HepG2 (cell line): Measurements from ENCODE around the gene HOPX. TPM values are rescaled to one million over a fixed set of nuclear protein-coding genes. Genes with fewer than 3 reads are reported as not detected.
A peak's percentile ranks its signal among the peaks of the same experiment; 100 is the strongest.

Experiments
- ATAC-seq: fragments of 200-7000 bp; cut with Tn5 transposase; 3 replicates; pipeline ENCODE4 v1.9.1; 2020; ENCODE audit warnings: mild to moderate bottlenecking, moderate library complexity
- BruUV-seq: library from RNA; stranded (reverse); fragments of 400-500 nt; replicated peaks from 2 replicates; lab custom pipeline; 2021; lab: Mats Ljungman, UMichigan
- CTCF ChIA-PET: fragments of 300-600 bp; formaldehyde crosslinking; extraction: SDS; loops from one replicate; lab custom pipeline; 2021; ENCODE audit warnings: low total read pairs, inconsistent platforms, low intra/inter-chr PET ratio; lab: Yijun Ruan, JAX
- POLR2A ChIA-PET: fragments of 350-600 bp; sonication (Branson Sonifier 250); formaldehyde crosslinking; loops from one replicate; lab custom pipeline; 2020; ENCODE audit warnings: antibody characterized with exemption, inconsistent platforms; lab: Yijun Ruan, JAX
- DNase-seq: peaks from one replicate; pipeline ENCODE4 v3.0.0-alpha.2; 2015; ENCODE audit warnings: low spot score
- FAIRE-seq: peaks from 3 replicates; lab custom pipeline; 2011; peaks lifted over from hg19 to GRCh38; lab: Jason Lieb, UNC
- H2AFZ ChIP-seq: one replicate; pipeline ENCODE4 v1.6.1; 2011; ENCODE audit warnings: low read length, inconsistent platforms
- H3K27ac ChIP-seq: fragments of 300-600 bp; 3 replicates; pipeline ENCODE4 v1.8.0; 2011; ENCODE audit warnings: mixed run types, mild to moderate bottlenecking, mixed read lengths, low read length, inconsistent platforms; ENCODE audit not compliant: insufficient read depth; ENCODE audit errors: extremely low read length
- H3K27me3 ChIP-seq, 2 experiments: fragments of 200-600 bp in 1 of 2; 2 replicates in 1 of 2; 3 replicates in 1 of 2; pipeline versions ENCODE4 v1.6.0 to v1.8.0; 2011; ENCODE audit warnings: low read length in 2 of 2, mild to moderate bottlenecking in 2 of 2, moderate library complexity in 2 of 2, inconsistent platforms in 1 of 2; ENCODE audit not compliant: insufficient read depth in 2 of 2, control insufficient read depth in 1 of 2
- H3K36me3 ChIP-seq, 2 experiments: fragments of 200-600 bp in 1 of 2; replicated peaks in 1 of 2; 2 replicates in 1 of 2; 3 replicates in 1 of 2; pipeline versions ENCODE4 v1.5.1 to v1.8.0; 2011; ENCODE audit warnings: low read length in 2 of 2, inconsistent platforms in 1 of 2; ENCODE audit not compliant: insufficient read depth in 2 of 2, control insufficient read depth in 1 of 2
- H3K4me1 ChIP-seq: 2 replicates; pipeline ENCODE4 v1.5.1; 2012; ENCODE audit warnings: low read length, inconsistent platforms; ENCODE audit not compliant: insufficient read depth
- H3K4me2 ChIP-seq: 2 replicates; pipeline ENCODE4 v1.6.0; 2011; ENCODE audit warnings: low read depth, low read length, inconsistent platforms
- H3K4me3 ChIP-seq, 3 experiments: fragments of 200-600 bp in 1 of 3; sonication (generic), shearing (Covaris generic) in 1 of 3; replicated peaks in 1 of 3; 2 replicates each; pipeline ENCODE4 v1.5.1; 2011 to 2016; ENCODE audit warnings: low read length in 3 of 3, inconsistent platforms in 2 of 3, low read depth in 2 of 3, mild to moderate bottlenecking in 2 of 3, control low read depth in 1 of 3, mixed read lengths in 1 of 3; ENCODE audit not compliant: insufficient read depth in 1 of 3
- H3K79me2 ChIP-seq: one replicate; pipeline ENCODE4 v1.6.1; 2011; ENCODE audit warnings: low read length, inconsistent platforms; ENCODE audit not compliant: insufficient read depth
- H3K9ac ChIP-seq: 2 replicates; pipeline ENCODE4 v1.6.0; 2011; ENCODE audit warnings: mild to moderate bottlenecking, low read depth, low read length, inconsistent platforms; ENCODE audit not compliant: insufficient read depth
- H3K9me3 ChIP-seq: 2 replicates; pipeline ENCODE4 v1.5.1; 2012; ENCODE audit warnings: mild to moderate bottlenecking, low read length
- H4K20me1 ChIP-seq: 2 replicates; pipeline ENCODE4 v1.6.0; 2011; ENCODE audit warnings: inconsistent platforms, mild to moderate bottlenecking, low read length, moderate library complexity; ENCODE audit not compliant: insufficient read depth
- AGO1 ChIP-seq: fragments of 200-400 bp; formaldehyde crosslinking; IDR thresholded peaks from 2 replicates; pipeline ENCODE4 v1.6.1; 2017; ENCODE audit warnings: mild to moderate bottlenecking, low read depth, low read length, moderate library complexity; ENCODE audit not compliant: poor library complexity, severe bottlenecking
- ATF3 ChIP-seq: sonication (generic); formaldehyde crosslinking; IDR thresholded peaks from 2 replicates; pipeline ENCODE4 v1.4.0; 2020; ENCODE audit warnings: missing genetic modification reagents
- HOMEZ ChIP-seq: IDR thresholded peaks from 2 replicates; pipeline ENCODE4 v1.6.1; 2016; ENCODE audit warnings: low read depth
- PHB2 ChIP-seq: fragments of 450-650 bp; IDR thresholded peaks from 2 replicates; pipeline ENCODE4 v1.6.1; 2018; ENCODE audit not compliant: partially characterized antibody
- SCMH1 ChIP-seq: sonication (generic); formaldehyde crosslinking; IDR thresholded peaks from 2 replicates; pipeline ENCODE4 v1.9.0; 2021; ENCODE audit warnings: missing genetic modification reagents, mild to moderate bottlenecking, borderline replicate concordance
- SRSF4 ChIP-seq: fragments of 200-400 bp; formaldehyde crosslinking; IDR thresholded peaks from one replicate; pipeline ENCODE4 v1.6.1; 2018; ENCODE audit warnings: mild to moderate bottlenecking, low read depth, low read length, moderate library complexity; ENCODE audit not compliant: poor library complexity, severe bottlenecking
- TARDBP ChIP-seq: sonication (generic); formaldehyde crosslinking; IDR thresholded peaks from 2 replicates; pipeline ENCODE4 v1.8.0; 2022; ENCODE audit warnings: mild to moderate bottlenecking, missing genetic modification reagents
- ZFP36L1 ChIP-seq: sonication (generic); formaldehyde crosslinking; IDR thresholded peaks from 2 replicates; pipeline ENCODE4 v1.8.0; 2022; ENCODE audit warnings: mild to moderate bottlenecking, missing genetic modification reagents, moderate library complexity
- ZKSCAN8 ChIP-seq: IDR thresholded peaks from 2 replicates; pipeline ENCODE4 v1.6.1; 2016; ENCODE audit warnings: borderline replicate concordance, missing genetic modification reagents, missing compliant biosample characterization
- ZMYM3 ChIP-seq: sonication (generic); formaldehyde crosslinking; IDR thresholded peaks from 2 replicates; pipeline ENCODE4 v1.5.1; 2020; ENCODE audit warnings: mild to moderate bottlenecking, missing genetic modification reagents
- ZNF20 ChIP-seq: sonication (generic); formaldehyde crosslinking; IDR thresholded peaks from 2 replicates; pipeline ENCODE4 v1.4.0; 2020; ENCODE audit warnings: mild to moderate bottlenecking, moderate library complexity, missing genetic modification reagents
- ZNF263 ChIP-seq: sonication (generic); formaldehyde crosslinking; IDR thresholded peaks from 2 replicates; pipeline ENCODE4 v1.4.0; 2020; ENCODE audit warnings: missing genetic modification reagents
- WGBS: methylation state at CpG from one replicate; pipeline ENCODE4 v1.1.6; 2017; ENCODE audit warnings: low lambda C conversion rate; 5-methylcytosine and 5-hydroxymethylcytosine counted together
- in situ Hi-C: cut with HindIII; loops from 2 replicates; pipeline ENCODE4 v1.10.0; 2017; ENCODE audit warnings: low pct_unique_long_range_greater_than_20kb; ENCODE audit not compliant: extremely low pct_ligation_motif_present
- intact Hi-C: fragments of 100-400 bp; cut with micrococcal nuclease; formaldehyde crosslinking; loops from one replicate; pipeline ENCODE4 v1.10.0; 2022; ENCODE audit not compliant: unreplicated experiment
- polyA plus RNA-seq, 8 experiments: library from polyadenylated mRNA; depleted of rRNA in 3 of 8; stranded (reverse) in 7 of 8; unstranded in 1 of 8; fragments of >200 nt; fragmentation: Illumina TruSeq in 4 of 8; extraction: Trizol in 4 of 8; gene quantifications; 2 replicates each; pipeline versions ENCODE4 v1.2.1 to v1.2.3, GENCODE V29; 2011 to 2016; ENCODE audit warnings: low read depth in 4 of 8, missing spikeins in 1 of 8, mixed read lengths in 1 of 8; ENCODE audit not compliant: insufficient read depth in 1 of 8
- total RNA-seq, 5 experiments: library from RNA; depleted of rRNA; stranded (reverse); fragments of >200 nt; fragmentation: Illumina TruSeq; extraction: Trizol; gene quantifications; 2 replicates each; pipeline ENCODE4 v1.2.3, GENCODE V29; 2016; ENCODE audit warnings: low read depth in 1 of 5
- TF ChIP-seq, protein P1 (sequence below): IDR thresholded peaks from 2 replicates; pipeline ENCODE4 v1.6.1; 2016; ENCODE audit warnings: missing genetic modification reagents, missing compliant biosample characterization

Gene HOPX
- total and polyA plus RNA-seq, 2 of the 13 experiments (the other 11 are each of a cell fraction or from before 2014, with no cell fraction given): not detected

DNA sequence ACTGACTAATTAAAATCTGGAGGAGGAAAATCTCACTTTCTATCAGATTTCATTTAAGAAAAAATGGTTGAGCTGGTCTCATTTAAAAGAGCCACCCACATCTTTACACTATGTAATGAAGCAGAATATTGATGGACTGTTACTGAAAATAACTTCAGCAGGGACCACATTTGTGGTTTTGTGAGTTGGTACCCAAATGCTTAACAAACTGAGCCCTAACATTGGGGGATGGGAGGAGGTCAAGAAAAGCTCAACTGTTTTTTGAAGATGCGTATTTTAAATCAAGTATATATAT is 30.1 kb downstream of the HOPX start:
- peaks cover 0 to 20% of the 10 kb centered on the region in 2 experiments for H3K27me3 ChIP-seq
- no TSS peak for BruUV-seq
- in situ Hi-C loops: no loop called here
- ATAC-seq (no peak), FAIRE-seq (no peak), DNase-seq (no peak)
- H3K4me3 ChIP-seq: no peak overlapping the region
- H3K4me2 ChIP-seq: no peak overlapping the region
- no peak overlapping the region for H2AFZ ChIP-seq
- intact Hi-C loops: no loop called here
- no peaks in the 10 kb centered on the region for H4K20me1 ChIP-seq
- H3K9ac ChIP-seq: no peak overlapping the region
- no peaks in the 10 kb centered on the region for H3K9me3 ChIP-seq
- TF ChIP-seq ZNF20 (CRISPR knock-in tag) (no peak), ZKSCAN8 (CRISPR knock-in tag) (no peak), ZNF263 (CRISPR knock-in tag) (no peak), ATF3 (CRISPR knock-in tag) (no peak), ZFP36L1 (CRISPR knock-in tag) (no peak), SRSF4 (no peak), ZMYM3 (CRISPR knock-in tag) (no peak), PHB2 (no peak)
- H3K4me1 ChIP-seq: no peaks in the 10 kb centered on the region
- no peaks in the 10 kb centered on the region for H3K79me2 ChIP-seq
- H3K27ac ChIP-seq: no peak overlapping the region
- ChIA-PET POLR2A (no interaction called here), CTCF (no interaction called here)
- WGBS: 11% methylated on average over 1 of the region's 1 CpG
- H3K36me3 ChIP-seq: no peaks in the 10 kb centered on the region

GRCh38 chr4:56650262-56651055 is 30.6 kb downstream of the HOPX start:
- ChIA-PET CTCF (no interaction called here), POLR2A (no interaction called here)
- no peak overlapping the region for H3K4me3 ChIP-seq
- peak; percentile 62 for ATAC-seq
- no peak overlapping the region for H2AFZ ChIP-seq
- H3K4me1 ChIP-seq: no peaks in the 10 kb centered on the region
- intact Hi-C loops: no loop called here
- in situ Hi-C loops: no loop called here
- no peaks in the 10 kb centered on the region for H3K36me3 ChIP-seq
- no peak for DNase-seq
- WGBS: 2% methylated on average over 6 of the region's 6 CpGs
- no peak overlapping the region for H3K4me2 ChIP-seq
- no TSS peak for BruUV-seq
- H3K27me3 ChIP-seq: peaks cover 0 to 16% of the 10 kb centered on the region in 2 experiments
- no peak overlapping the region for H3K9ac ChIP-seq
- no peaks in the 10 kb centered on the region for H4K20me1 ChIP-seq
- no peak for FAIRE-seq
- no peaks in the 10 kb centered on the region for H3K79me2 ChIP-seq
- no peaks in the 10 kb centered on the region for H3K9me3 ChIP-seq
- H3K27ac ChIP-seq: no peak overlapping the region
- TF ChIP-seq TARDBP (CRISPR knock-in tag) (no peak), AGO1 (no peak), SCMH1 (CRISPR knock-in tag) (no peak), HOMEZ (no peak)
- TF ChIP-seq, protein P1, sequence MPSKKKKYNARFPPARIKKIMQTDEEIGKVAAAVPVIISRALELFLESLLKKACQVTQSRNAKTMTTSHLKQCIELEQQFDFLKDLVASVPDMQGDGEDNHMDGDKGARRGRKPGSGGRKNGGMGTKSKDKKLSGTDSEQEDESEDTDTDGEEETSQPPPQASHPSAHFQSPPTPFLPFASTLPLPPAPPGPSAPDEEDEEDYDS (CRISPR knock-in tag): no peak
